HG03139 (cell line): Measurements from ENCODE around the gene UBALD2.
"Not testable (repeated sequence)": the region's sequence is repeated elsewhere in the genome, so short reads cannot be mapped to it uniquely, and the experiment has no call there.

Source experiments
- ATAC-seq: cut with Tn5 transposase; IDR thresholded peaks from one replicate; pipeline ENCODE4 v1.9.1; 2021; ENCODE audit not compliant: unreplicated experiment

The UBALD2 gene

DNA sequence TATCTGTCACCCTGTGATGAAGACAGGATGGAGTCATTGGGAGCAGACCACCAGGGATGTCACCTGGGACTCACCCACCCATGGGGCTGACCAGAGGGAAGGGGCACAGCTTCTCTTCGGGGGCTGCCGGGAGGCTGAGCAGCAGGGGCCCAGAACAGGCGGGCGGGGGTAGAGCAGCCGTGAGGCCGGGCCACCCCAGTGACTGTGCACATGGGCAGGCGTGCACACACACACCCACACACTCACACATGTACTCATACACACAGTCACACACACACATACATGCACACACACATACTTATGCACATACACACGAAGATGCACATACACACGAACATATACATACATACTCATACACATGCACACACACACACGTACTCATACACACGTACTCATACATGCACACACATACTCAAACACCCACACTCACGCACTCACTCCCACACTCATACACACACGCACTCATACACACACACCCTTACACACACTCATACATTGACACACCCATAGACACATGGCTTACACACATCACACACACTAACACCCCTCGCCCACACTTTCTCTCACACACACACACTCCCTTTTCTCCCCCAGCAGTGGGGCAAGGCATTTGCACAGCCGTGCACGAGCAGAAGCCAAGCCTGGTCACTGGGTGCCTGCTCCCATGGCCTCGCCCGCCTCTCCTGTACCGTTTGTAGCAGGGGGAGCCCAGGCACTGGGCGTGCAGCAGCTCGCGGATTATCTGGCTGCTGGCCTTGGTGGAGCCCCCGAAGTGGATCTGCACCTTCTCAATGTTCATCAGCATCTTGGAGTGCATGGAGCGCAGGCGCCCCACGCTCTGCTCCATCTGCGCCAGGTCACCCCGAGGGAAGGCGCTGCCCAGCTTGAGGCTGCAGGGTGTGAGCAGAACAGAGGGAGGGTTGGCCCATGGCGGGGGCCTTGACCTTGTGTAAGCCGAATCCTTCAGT is 12.4 kb downstream of the UBALD2 start:
- ATAC-seq, result no peak

DNA sequence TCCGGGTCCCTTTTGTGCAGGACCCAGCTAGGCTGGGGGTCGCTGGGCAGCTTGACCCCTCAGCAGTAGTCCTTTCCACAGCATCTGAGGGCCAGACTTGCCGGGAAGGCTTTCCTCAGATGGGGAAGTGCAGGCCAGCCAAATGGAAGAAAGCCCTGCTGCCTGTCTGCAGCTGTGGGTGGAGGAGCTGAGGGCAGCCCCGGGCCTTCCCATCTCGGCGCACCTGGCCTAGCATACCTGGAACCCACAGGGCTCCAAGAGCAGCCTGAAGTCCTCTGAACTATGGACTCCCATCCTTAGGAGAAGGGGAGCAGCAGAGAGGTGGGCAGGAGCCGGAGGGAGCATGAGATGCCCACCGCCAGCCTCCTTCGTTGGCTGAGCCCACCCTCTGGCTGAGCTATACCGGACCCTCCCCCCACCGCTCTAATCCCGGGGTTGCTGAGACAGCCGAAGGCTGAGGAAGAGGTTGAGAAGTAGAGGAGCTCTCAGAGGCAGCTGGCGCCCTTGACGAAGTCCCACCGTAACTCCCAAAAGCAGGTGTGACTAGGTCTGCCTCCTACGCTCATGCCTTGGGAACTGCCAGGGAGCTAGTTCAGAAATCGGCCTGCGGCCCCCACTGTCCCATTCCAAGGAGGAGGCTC is 13.2 kb downstream of the UBALD2 start:
- no peak for ATAC-seq

DNA sequence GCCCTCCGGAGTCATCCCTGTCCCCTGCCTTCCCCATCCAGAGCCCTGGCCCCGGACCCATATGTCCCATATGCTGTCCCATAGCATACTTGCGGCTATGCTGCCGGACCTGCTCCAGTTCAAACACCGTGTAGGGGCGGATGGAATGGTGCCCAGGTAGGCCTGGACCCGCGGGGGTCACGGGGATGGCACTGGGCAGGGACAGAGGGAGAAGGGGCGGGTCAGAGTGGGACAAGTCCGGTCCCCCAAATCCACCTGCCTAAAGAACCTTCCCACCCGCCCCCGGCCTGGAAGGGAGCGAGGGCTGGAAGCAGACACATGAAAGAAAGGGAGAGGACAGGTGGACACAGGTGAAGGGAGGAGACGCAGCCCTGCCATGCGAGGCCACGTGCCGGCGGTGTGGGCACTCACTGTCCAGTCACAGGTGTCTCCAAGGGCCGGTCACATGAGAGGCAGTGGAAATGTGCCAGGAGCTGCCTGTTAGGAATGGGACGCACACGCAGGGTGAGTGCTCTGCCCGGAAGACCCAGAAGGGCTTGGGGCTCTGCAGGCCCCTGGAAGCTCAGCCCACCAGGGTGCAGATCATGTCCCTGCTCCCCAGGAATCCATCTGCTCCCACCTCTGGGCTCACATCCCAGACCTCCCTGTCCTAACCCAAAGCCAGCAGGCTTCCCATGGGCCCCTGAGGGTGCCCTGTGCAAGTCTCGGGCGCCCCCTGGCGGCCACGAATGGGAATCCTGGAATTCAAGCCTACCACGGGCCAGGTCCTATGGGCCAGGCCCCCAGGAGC is 14.0 kb downstream of the UBALD2 start:
- no peak for ATAC-seq

DNA sequence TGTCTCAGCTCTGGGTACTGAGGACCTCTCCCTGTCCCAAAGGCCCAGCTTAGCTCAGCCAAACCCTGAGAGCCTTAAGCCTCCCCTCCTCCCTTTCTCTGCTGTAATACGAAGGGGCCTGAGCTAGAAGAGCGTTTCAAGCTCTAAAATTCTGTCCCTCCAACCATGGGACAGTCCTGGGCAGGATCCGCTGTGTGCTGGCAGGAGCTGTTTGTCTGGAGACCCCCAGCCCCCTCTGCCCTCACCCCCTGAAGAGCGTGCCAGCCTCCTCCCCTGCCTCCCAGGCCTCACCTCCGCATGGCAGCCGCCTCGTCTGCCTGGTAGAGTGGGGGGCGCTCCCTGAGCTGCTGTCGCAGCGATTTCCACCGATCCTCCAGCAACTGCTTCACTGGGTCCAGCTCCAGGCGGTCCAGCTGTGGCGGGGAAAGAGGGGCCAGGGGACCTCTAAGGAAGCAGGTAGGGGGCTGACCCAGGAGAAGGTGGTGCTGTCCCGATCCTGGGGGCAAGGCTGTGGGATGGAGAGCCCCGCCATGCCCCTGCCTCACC is 14.7 kb downstream of the UBALD2 start:
- ATAC-seq, result no peak

DNA sequence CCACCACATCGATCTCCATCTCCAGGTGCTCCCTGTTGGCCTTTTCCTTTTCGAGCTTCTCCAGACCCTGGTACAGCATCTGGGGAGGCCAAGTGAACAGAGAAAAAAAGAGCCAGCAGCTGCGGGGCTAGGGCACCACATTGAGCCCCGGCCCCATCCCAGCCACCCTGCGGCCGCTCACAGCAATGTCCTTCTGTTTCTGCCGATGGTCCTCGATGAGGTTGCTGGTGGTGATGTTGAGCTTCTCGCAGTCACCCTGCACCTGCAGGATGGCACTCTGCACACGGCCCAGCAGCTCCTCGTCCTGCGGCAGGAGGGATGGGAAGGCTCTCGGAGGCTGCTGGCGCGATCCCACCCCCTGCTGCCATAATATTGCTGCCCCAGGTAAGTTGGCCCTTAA is 15.5 kb downstream of the UBALD2 start:
- no peak for ATAC-seq

DNA sequence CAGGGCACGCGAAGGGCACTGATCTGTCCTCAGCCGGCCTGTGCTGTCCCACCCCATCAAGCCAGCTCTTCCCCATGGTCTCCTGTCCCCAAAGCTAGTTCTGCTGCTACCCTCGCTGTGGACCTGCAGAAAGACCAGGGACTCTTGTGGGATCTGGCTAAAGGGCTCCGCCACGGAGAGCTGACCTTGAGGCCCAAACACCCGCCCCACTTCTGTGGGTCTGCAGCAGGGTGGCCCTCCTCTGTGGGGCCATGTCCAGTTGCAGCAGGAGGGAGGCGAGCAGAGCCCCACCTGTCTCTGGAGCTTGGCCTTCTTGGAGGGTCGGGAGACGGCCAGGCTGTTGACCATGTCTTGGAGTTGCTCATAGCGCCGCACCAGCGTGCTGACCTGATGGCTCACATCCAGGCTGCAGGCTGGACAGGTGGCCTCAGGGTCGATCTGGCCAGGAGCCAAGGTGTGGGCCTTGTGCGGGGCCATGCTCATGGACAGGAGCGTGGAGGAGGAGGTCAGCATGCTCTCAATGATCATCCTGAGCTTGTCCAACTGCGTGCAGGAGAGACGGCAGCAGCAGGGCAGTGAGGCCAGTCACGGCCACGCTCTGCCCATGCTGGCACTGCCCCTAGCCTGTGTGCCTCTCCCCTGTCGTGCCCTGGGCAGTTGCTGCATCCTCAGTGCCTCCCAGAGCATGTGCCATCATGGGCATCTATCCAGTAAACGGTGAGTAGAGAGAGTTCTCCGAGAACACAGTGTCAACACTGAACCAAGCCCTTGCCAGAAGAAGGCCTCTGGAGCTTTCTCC is 16.6 kb downstream of the UBALD2 start:
- no peak for ATAC-seq

DNA sequence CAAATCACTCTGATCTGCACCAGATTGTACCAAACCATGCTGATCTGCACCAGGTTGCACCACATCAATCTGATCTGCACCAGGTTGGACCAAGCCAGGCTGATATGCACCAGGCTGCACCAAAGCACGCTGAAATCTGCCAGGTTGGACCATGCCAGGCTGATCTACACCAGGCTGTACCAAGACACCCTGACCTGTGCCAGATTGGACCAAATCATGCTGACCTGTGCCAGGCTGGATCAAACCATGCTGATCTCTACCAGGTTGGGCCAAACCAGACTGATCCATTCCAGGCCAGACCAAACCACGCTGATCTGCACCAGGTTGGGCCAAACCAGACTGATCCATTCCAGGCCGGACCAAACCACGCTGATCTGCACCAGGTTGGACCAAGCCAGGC is 27.4 kb downstream of the UBALD2 start:
- no peak for ATAC-seq

DNA sequence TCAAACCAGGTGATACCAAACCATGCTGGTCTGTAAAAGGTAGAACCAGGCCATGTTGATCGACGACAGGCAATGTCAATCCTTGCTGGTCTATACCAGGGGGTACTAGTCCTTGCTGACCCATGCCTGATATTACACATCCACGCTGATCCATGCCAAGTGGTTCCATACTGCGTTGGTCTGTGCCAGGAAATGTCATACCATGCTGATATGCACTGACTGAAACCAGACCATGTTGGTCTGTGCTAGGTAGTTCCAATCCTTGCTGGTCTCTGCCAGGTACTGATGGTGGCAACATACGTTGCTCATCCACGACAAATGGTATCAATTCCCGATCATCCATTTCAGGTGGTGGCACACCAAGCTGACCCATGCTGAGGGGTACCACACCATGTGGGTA is 28.0 kb downstream of the UBALD2 start:
- ATAC-seq, result no peak

DNA sequence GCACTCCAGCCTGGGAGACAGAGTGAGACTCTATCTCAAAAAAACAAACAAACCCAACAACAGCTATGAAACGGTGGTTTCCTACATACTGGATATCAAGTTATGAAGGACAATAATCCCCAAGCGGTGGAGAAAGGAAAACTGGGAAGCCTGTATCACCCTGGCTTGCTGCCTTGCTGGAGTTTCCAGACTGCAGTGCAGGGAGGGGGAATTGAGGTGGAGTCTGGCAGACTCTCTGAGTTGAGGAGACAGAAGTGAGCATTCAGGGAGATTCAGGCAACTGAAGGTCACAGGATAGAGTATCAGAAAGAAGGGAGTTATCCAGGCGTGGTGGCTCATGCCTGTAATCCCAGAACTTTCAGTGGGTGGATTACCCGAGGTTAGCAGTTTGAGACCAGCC is 31.0 kb downstream of the UBALD2 start:
- no peak for ATAC-seq

DNA sequence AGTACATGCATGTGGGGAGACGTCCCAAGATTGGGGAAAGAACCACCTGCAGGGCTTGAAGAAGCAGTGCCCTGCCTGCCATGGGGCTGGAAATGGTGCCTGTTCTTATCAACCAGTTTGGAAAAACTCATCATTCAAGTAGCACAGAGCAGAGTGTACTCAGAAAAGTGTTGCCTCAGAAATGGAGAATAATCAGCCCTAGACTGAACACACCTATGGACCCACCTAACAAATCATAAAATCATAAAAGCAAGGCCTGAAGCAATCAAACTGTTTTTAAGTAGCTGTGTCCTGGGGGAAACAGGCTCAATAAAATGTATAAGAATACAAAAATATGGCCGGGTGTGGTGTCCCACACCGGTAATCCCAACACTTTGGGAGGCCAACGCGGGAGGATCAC is 31.7 kb downstream of the UBALD2 start:
- ATAC-seq, result no peak

DNA sequence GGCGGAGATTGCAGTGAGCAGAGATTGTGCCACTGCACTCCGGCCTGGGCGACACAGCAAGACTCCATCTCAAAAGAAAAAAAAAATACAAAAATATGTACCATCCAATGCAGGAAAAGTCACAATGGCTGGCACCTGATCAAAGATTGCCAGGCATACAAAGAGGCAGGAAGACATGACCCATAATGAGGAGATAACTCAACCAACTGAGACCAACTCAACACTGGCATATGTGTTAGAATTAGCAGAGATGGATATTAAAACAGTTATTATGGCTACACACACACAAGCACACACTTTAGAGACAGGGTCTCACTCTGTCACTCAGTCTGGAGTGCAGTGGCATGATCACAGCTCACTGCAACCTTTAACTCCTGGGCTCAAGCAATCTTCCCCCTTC is 32.3 kb downstream of the UBALD2 start:
- no peak for ATAC-seq

DNA sequence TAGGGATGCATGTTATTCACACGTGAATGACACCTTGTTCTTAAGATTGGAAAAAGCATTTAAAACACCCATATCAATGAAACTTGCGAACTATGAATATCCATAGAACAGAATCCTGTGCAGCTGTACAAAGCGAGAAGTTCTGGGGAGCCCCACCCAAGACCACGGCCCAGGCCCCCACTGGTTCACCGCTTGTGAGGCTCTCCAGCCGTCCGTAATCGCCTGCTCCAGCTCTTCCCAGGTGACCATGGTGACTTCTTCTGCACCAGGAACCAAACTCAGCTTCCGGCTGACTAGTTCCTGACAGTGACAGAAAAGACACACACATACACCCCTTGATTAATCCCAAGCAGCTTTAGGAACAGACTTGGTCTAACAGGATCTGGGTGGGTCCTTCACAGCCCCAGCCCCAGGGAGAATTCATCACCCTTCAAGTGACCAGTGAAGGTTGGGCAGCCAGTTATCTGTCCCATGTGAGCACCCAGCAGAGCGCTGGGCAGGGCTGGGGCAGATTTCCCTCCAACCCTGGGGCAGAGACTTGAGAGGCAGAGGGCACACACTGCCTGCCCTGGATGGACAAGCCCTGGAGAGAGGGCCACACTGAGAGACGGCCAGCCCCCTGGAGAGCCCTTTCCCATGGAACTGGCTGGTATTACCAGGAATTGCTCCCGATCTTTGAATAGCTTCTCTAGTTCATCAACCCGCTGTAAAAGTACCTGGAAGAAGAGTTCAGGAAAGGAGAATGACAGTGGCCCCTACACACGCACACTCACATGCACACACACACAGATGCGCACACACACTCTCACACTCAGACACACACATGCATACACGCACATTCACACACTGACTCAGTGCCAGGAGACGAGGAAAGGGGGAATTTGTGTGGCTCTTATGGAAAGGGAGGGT is 39.3 kb downstream of the UBALD2 start:
- ATAC-seq, result no peak

DNA sequence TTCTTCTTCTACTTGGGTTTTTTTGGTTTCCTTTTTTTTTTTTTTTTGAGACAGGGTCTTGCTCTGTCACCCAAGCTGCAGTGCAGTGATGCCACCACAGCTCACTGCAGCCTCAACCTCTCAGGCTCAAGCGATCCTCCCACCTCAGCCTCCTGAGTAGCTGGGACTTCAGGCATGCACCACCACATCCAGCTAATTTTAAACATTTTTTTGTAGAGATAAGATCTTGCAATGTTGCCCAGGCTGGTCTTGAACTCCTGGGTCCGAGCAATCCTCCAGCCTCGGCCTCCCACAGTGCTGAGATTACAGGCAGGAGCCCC is 39.9 kb downstream of the UBALD2 start:
- ATAC-seq, result not testable (repeated sequence)

DNA sequence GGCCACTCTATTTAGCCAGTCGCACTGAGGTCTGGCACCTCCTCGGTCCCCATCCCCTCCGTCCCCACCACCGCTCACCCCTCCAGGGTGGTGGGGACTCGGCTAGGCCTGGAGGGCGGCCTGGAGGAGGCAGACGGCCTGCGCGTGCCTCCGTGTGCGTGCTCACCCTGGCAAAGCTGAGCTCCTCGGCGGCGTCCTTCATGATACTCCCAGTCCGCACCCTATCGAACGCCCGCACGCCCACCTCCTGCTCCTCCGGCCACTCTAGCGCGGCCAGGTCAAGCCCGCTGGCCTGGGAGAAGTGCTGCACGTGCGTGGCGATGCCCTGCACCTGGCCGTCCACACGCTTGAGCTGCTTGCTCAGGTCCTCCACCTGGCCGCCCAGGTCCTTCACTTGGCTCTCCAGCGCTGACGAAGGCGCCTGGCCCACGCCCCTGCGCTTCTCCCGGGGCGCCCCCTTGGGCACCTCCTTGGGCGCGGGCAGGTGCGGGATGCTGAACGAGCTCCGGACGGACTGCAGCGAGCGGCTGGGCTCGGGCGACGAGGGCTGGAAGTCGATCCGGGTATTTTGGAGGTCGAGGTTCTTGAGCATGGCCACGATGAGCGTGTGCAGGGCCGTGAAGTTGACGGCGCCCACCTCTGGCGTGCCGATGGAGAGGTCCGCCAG is 42.3 kb downstream of the UBALD2 start:
- no peak for ATAC-seq

DNA sequence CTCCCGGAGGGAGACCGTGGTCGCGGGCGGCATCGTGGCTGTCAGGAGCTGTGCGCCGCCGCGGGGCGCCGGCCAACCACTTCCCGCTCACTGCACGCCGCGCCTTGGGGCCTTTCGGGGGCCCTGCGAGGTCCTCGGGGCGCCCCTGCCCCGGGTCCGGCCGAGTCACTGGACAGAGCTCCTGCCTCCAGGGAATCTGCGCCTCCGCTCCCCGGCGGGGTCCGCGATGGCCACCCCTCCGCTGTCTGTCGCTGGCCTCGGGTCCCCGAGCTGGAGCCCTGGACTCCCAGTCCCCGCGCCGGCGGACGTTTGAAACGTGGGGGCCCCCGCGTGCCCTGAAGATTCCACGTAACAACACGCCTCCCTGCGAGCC is 42.8 kb downstream of the UBALD2 start, which contains the start of gene QRICH2:
QRICH2 (minus strand) TSS at position 311 of the 373 bp plus-strand sequence; CDS start at position 33, 278 bp downstream.
- ATAC-seq, result no peak

DNA sequence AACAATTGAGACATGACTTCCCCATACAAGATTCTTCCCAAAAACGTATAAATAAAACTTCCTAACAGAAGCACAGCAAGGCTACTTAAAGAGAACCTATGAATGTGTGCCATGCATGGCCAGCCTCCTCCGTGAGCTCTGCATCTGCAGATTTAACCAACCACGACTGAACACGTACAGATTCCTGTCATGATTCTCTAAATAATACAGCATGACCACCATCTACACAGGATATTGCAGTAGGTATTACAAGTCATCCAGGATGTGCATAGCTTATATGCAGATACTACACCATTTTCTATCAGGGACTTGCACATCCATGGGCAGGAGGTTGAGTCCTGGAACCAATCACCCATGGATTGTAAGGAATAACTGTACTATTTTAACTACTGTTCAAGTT is 44.3 kb downstream of the UBALD2 start:
- ATAC-seq, result no peak

DNA sequence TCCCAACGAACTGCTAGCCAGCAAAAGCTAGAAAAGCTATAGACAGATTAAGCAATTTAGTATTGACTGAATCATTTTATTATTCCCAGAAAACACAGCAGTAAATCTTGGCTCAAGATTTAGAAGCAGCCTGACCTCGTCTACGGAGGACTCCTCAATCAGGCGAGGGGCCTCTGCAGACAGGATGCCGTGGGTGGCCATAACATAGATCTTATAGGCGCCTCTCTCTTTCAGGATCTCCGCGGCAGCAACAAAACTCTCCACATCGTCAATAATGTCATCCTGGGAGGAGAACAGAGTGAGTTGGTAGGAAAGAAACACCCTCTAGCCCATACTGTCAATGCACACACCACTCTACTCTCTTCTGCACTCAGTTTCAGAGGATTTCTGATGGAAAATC is 47.6 kb downstream of the UBALD2 start:
- no peak for ATAC-seq

DNA sequence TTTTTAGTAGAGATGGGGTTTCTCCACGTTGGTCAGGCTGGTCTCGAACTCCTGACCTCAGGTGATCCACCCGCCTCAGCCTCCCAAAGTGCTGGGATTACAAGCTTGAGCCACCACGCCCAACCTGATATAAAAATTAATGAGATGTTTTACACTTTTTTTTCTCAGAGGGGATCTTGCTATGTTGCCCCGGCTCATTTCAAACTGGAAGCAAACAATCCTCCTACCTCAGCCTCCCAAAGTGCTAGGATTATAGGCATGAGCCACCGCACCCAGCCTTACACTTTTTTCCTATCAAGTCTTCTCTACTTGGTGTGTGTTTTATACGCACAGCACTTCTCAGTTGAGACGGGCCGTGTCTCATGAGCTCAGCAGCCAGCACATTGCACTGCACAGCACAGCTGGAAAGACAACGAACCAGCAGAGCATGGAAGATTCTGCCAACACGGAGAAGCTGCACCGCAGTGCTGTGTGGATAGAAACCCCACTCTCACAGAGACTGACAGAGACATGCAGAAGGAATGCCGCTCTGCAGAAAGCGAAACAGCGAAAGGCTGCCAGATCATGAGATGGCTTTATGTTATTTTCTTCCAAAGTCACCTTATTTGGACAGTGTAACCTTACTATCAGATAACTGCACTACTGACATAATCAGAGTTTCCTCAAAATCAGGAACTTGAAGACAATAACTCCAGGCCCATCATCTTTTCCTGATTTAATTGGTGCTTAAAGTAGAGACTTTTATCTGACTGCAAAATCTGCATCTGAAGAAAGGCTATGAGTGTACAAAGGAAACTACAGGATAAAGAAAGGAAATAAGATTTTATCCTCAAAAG is 49.5 kb downstream of the UBALD2 start:
- no peak for ATAC-seq
